Astrocyte (in vitro differentiated cells and primary cell): Measurements from ENCODE around the gene KIF1A. TPM values are rescaled to one million over a fixed set of nuclear protein-coding genes. Genes with fewer than 3 reads are reported as not detected.
A peak's percentile ranks its signal among the peaks of the same experiment; 100 is the strongest.

Source experiments
- DNase-seq: peaks from one replicate; pipeline ENCODE4 v3.0.0-alpha.2; 2010; ENCODE audit warnings: low read depth
- FAIRE-seq: peaks from 2 replicates; lab custom pipeline; 2011; peaks lifted over from hg19 to GRCh38; lab: Jason Lieb, UNC
- H2AFZ ChIP-seq: 2 replicates; pipeline ENCODE4 v1.6.0; 2012; ENCODE audit warnings: low read depth, low read length, inconsistent platforms
- H3K27ac ChIP-seq: 2 replicates; pipeline ENCODE4 v1.5.1; 2011; ENCODE audit warnings: low read depth, low read length, inconsistent platforms
- H3K27me3 ChIP-seq: 2 replicates; pipeline ENCODE4 v1.6.0; 2011; ENCODE audit warnings: low read length, inconsistent platforms; ENCODE audit not compliant: insufficient read depth
- H3K36me3 ChIP-seq: 2 replicates; pipeline ENCODE4 v1.5.1; 2011; ENCODE audit warnings: low read length, inconsistent platforms; ENCODE audit not compliant: insufficient read depth
- H3K4me1 ChIP-seq: 2 replicates; pipeline ENCODE4 v1.5.1; 2011; ENCODE audit warnings: low read length, inconsistent platforms; ENCODE audit not compliant: insufficient read depth
- H3K4me2 ChIP-seq: 2 replicates; pipeline ENCODE4 v1.6.0; 2012; ENCODE audit warnings: low read length, inconsistent platforms
- H3K4me3 ChIP-seq: 2 replicates; pipeline ENCODE4 v1.5.1; 2011; ENCODE audit warnings: low read depth, mild to moderate bottlenecking, low read length, inconsistent platforms; ENCODE audit not compliant: insufficient read depth
- H3K79me2 ChIP-seq: 2 replicates; pipeline ENCODE4 v1.6.0; 2012; ENCODE audit warnings: mild to moderate bottlenecking, low read length, inconsistent platforms; ENCODE audit not compliant: insufficient read depth
- H3K9ac ChIP-seq: 2 replicates; pipeline ENCODE4 v1.6.0; 2012; ENCODE audit warnings: mild to moderate bottlenecking, low read length, inconsistent platforms
- H3K9me3 ChIP-seq: 2 replicates; pipeline ENCODE4 v1.5.1; 2012; ENCODE audit warnings: low read depth, mild to moderate bottlenecking, low read length, inconsistent platforms; ENCODE audit not compliant: insufficient read depth
- H4K20me1 ChIP-seq: 2 replicates; pipeline ENCODE4 v1.6.0; 2012; ENCODE audit warnings: low read length, inconsistent platforms; ENCODE audit not compliant: insufficient read depth
- H3K27ac Mint-ChIP-seq: one replicate; pipeline ENCODE4 v1.8.0; 2021; ENCODE audit warnings: mild to moderate bottlenecking, mixed read lengths; ENCODE audit not compliant: unreplicated experiment
- H3K27me3 Mint-ChIP-seq: one replicate; pipeline ENCODE4 v1.8.0; 2021; ENCODE audit warnings: low read depth, mixed read lengths; ENCODE audit not compliant: unreplicated experiment
- H3K36me3 Mint-ChIP-seq: one replicate; pipeline ENCODE4 v1.8.0; 2021; ENCODE audit warnings: low read depth, mixed read lengths; ENCODE audit not compliant: unreplicated experiment
- H3K4me1 Mint-ChIP-seq: one replicate; pipeline ENCODE4 v1.8.0; 2021; ENCODE audit warnings: low read depth, mixed read lengths; ENCODE audit not compliant: unreplicated experiment
- H3K4me3 Mint-ChIP-seq: one replicate; pipeline ENCODE4 v1.8.0; 2021; ENCODE audit warnings: mild to moderate bottlenecking, moderate library complexity, mixed read lengths; ENCODE audit not compliant: unreplicated experiment
- H3K9me3 Mint-ChIP-seq: one replicate; pipeline ENCODE4 v1.8.0; 2021; ENCODE audit warnings: mild to moderate bottlenecking, mixed read lengths; ENCODE audit not compliant: unreplicated experiment
- CTCF ChIP-seq: IDR thresholded peaks from 2 replicates; pipeline ENCODE4 v1.5.1; 2011; ENCODE audit warnings: low read depth, mild to moderate bottlenecking, inconsistent platforms, low read length, moderate library complexity; ENCODE audit not compliant: insufficient read depth
- EZH2 ChIP-seq: IDR thresholded peaks from 2 replicates; pipeline ENCODE4 v1.6.1; 2012; ENCODE audit warnings: mild to moderate bottlenecking, low read length, inconsistent platforms; ENCODE audit not compliant: insufficient read depth
- total RNA-seq: library from RNA; stranded (reverse); gene quantifications from 2 replicates; pipeline ENCODE4 v1.2.1, GENCODE V29; 2021

The KIF1A gene
- total RNA-seq, 1 donor from 2014 or later, result 51.2 TPM

GRCh38 chr2:240851078-240851991 is 31.3 kb upstream of the KIF1A start:
- H3K36me3 ChIP-seq, result no peaks in the 10 kb centered on the region
- H4K20me1 ChIP-seq, result no peaks in the 10 kb centered on the region
- peaks cover 7% of the 10 kb centered on the region for H3K9me3 ChIP-seq
- no peak overlapping the region for H3K27ac Mint-ChIP-seq
- no peak overlapping the region for H3K4me3 ChIP-seq
- H3K27ac ChIP-seq, result no peak overlapping the region
- H3K4me2 ChIP-seq, result no peak overlapping the region
- no peak overlapping the region for H2AFZ ChIP-seq
- no peaks in the 10 kb centered on the region for H3K4me1 ChIP-seq
- no peak overlapping the region for H3K9ac ChIP-seq
- H3K4me3 Mint-ChIP-seq, result no peak overlapping the region
- TF ChIP-seq EZH2 (no peak), CTCF (peak; percentile 85)
- H3K4me1 Mint-ChIP-seq, result no peaks in the 10 kb centered on the region
- H3K27me3 Mint-ChIP-seq, result peaks cover 33% of the 10 kb centered on the region
- peak; percentile 38 for DNase-seq
- peaks cover 3% of the 10 kb centered on the region for H3K36me3 Mint-ChIP-seq
- no peaks in the 10 kb centered on the region for H3K79me2 ChIP-seq
- peaks cover 3% of the 10 kb centered on the region for H3K27me3 ChIP-seq
- H3K9me3 Mint-ChIP-seq, result peaks cover 25% of the 10 kb centered on the region
- no peak for FAIRE-seq

GRCh38 chr2:240850756-240851077 is 30.7 kb upstream of the KIF1A start:
- no peaks in the 10 kb centered on the region for H3K79me2 ChIP-seq
- H3K4me1 ChIP-seq, result no peaks in the 10 kb centered on the region
- H3K27ac ChIP-seq, result no peak overlapping the region
- H3K36me3 ChIP-seq, result no peaks in the 10 kb centered on the region
- H2AFZ ChIP-seq, result no peak overlapping the region
- H3K9ac ChIP-seq, result no peak overlapping the region
- DNase-seq (no peak), FAIRE-seq (no peak)
- Mint-ChIP-seq H3K4me1 (no peaks in the 10 kb centered on the region), H3K4me3 (no peak overlapping the region), H3K27me3 (peaks cover 33% of the 10 kb centered on the region), H3K27ac (no peak overlapping the region), H3K9me3 (peaks cover 25% of the 10 kb centered on the region), H3K36me3 (peaks cover 4% of the 10 kb centered on the region)
- H4K20me1 ChIP-seq, result no peaks in the 10 kb centered on the region
- H3K27me3 ChIP-seq, result peaks cover 3% of the 10 kb centered on the region
- TF ChIP-seq CTCF (no peak), EZH2 (no peak)
- no peak overlapping the region for H3K4me3 ChIP-seq
- peaks cover 7% of the 10 kb centered on the region for H3K9me3 ChIP-seq
- H3K4me2 ChIP-seq, result no peak overlapping the region

GRCh38 chr2:240850026-240850425 is 30.0 kb upstream of the KIF1A start:
- no peak for TF ChIP-seq EZH2
- TF ChIP-seq CTCF, result no peak
- no peak overlapping the region for H3K4me3 Mint-ChIP-seq
- H3K79me2 ChIP-seq, result no peaks in the 10 kb centered on the region
- peaks cover 3% of the 10 kb centered on the region for H3K27me3 ChIP-seq
- H3K27ac Mint-ChIP-seq, result no peak overlapping the region
- H3K9me3 ChIP-seq, result peaks cover 7% of the 10 kb centered on the region
- H3K4me3 ChIP-seq, result no peak overlapping the region
- H3K27me3 Mint-ChIP-seq, result peaks cover 32% of the 10 kb centered on the region
- H2AFZ ChIP-seq, result no peak overlapping the region
- peaks cover 23% of the 10 kb centered on the region for H3K9me3 Mint-ChIP-seq
- H3K4me1 ChIP-seq, result no peaks in the 10 kb centered on the region
- no peak overlapping the region for H3K4me2 ChIP-seq
- DNase-seq (no peak), FAIRE-seq (no peak)
- H3K4me1 Mint-ChIP-seq, result no peaks in the 10 kb centered on the region
- no peak overlapping the region for H3K9ac ChIP-seq
- peaks cover 3% of the 10 kb centered on the region for H3K36me3 Mint-ChIP-seq
- H4K20me1 ChIP-seq, result no peaks in the 10 kb centered on the region
- H3K27ac ChIP-seq, result no peak overlapping the region
- H3K36me3 ChIP-seq, result no peaks in the 10 kb centered on the region
